ENCODE measurements around the gene RNF169. TPM values are rescaled to one million over a fixed set of nuclear protein-coding genes. Genes with fewer than 3 reads are reported as not detected.

The RNF169 gene
- total RNA-seq, 6 donors from 2014 or later = 13.4 to 34.3 (median 22.8) TPM

GRCh38 chr11:74717221-74717969 lies 31.3 kb upstream of the RNF169 start:
- H3K4me3 ChIP-seq = no peak overlapping the region
- DNase-seq (no peak), ATAC-seq (ENCODE audit: low FRiP score in 2 of 2) (no peak)
- peak overlapping the region in 2 of 4 donors; percentile 23 to 59 for H3K27ac ChIP-seq
- no peaks in the 10 kb centered on the region for H3K36me3 ChIP-seq
- no peaks in the 10 kb centered on the region for H3K9me3 ChIP-seq
- 73 to 77% methylated on average over 5 of the region's 5 CpGs for WGBS, 2 donors
- TF ChIP-seq POLR2A (IDR thresholded peaks at IDR 0.05) = no peak
- no peak for TF ChIP-seq EP300 (IDR thresholded peaks at IDR 0.05)
- no peak for TF ChIP-seq CTCF (IDR thresholded peaks at IDR 0.05)
- TF ChIP-seq POLR2AphosphoS5 (IDR thresholded peaks at IDR 0.05) = no peak
- H3K27me3 ChIP-seq = no peaks in the 10 kb centered on the region
- H3K4me1 ChIP-seq = peaks cover 0 to 4% (median 0%) of the 10 kb centered on the region in 4 donors

GRCh38 chr11:74719011-74719410 lies 29.6 kb upstream of the RNF169 start:
- no peaks in the 10 kb centered on the region for H3K36me3 ChIP-seq
- DNase-seq (no peak), ATAC-seq (ENCODE audit: low FRiP score in 2 of 2) (no peak)
- peaks cover 0 to 4% (median 0%) of the 10 kb centered on the region in 4 donors for H3K4me1 ChIP-seq
- no peak overlapping the region for H3K27ac ChIP-seq
- no peaks in the 10 kb centered on the region for H3K27me3 ChIP-seq
- TF ChIP-seq EP300 (IDR thresholded peaks at IDR 0.05) (no peak), CTCF (IDR thresholded peaks at IDR 0.05) (no peak), POLR2A (IDR thresholded peaks at IDR 0.05) (no peak), POLR2AphosphoS5 (IDR thresholded peaks at IDR 0.05) (no peak)
- no peak overlapping the region for H3K4me3 ChIP-seq
- 93 to 94% methylated on average over 5 of the region's 5 CpGs for WGBS, 2 donors
- H3K9me3 ChIP-seq = no peaks in the 10 kb centered on the region

GRCh38 chr11:74720596-74721478 lies 27.8 kb upstream of the RNF169 start:
- Histone ChIP-seq H3K4me3 (no peak overlapping the region), H3K27me3 (no peaks in the 10 kb centered on the region), H3K9me3 (no peaks in the 10 kb centered on the region), H3K4me1 (peaks cover 0 to 4% (median 0%) of the 10 kb centered on the region in 4 donors), H3K36me3 (no peaks in the 10 kb centered on the region), H3K27ac (peak overlapping the region in 3 of 4 donors; percentile 34 to 53 (median 37))
- ATAC-seq (ENCODE audit: low FRiP score in 2 of 2) (peak; percentile 32 to 62), DNase-seq (peak in 1 of 2 donors; percentile 47)
- TF ChIP-seq EP300 (IDR thresholded peaks at IDR 0.05) = no peak
- no peak for TF ChIP-seq POLR2A (IDR thresholded peaks at IDR 0.05)
- peak; percentile 22 to 36 for TF ChIP-seq POLR2AphosphoS5 (IDR thresholded peaks at IDR 0.05)
- WGBS, 2 donors = 69 to 77% methylated on average over 14 to 17 of the region's 17 CpGs

GRCh38 chr11:74721479-74721835 lies 27.2 kb upstream of the RNF169 start:
- Histone ChIP-seq H3K27me3 (no peaks in the 10 kb centered on the region), H3K27ac (peak overlapping the region in 2 of 4 donors; percentile 34 to 53), H3K4me3 (no peak overlapping the region), H3K4me1 (peaks cover 0 to 4% (median 2%) of the 10 kb centered on the region in 4 donors), H3K36me3 (no peaks in the 10 kb centered on the region), H3K9me3 (no peaks in the 10 kb centered on the region)
- ATAC-seq (ENCODE audit: low FRiP score in 2 of 2) (peak in 1 of 2 donors; percentile 15), DNase-seq (no peak)
- TF ChIP-seq EP300 (IDR thresholded peaks at IDR 0.05) (no peak), POLR2A (IDR thresholded peaks at IDR 0.05) (no peak), CTCF (IDR thresholded peaks at IDR 0.05) (no peak)
- 77 to 91% methylated on average over 3 of the region's 3 CpGs for WGBS, 2 donors

- DNase-seq (no peak), ATAC-seq (ENCODE audit: low FRiP score in 2 of 2) (no peak)
- no peaks in the 10 kb centered on the region for H3K36me3 ChIP-seq
- H3K27me3 ChIP-seq = no peaks in the 10 kb centered on the region
- 85 to 89% methylated on average over 5 of the region's 5 CpGs for WGBS, 2 donors
- H3K4me3 ChIP-seq = no peak overlapping the region
- H3K4me1 ChIP-seq = peaks cover 0 to 6% (median 2%) of the 10 kb centered on the region in 4 donors
- no peaks in the 10 kb centered on the region for H3K9me3 ChIP-seq
- H3K27ac ChIP-seq = no peak overlapping the region
- TF ChIP-seq CTCF (IDR thresholded peaks at IDR 0.05) (no peak), EP300 (IDR thresholded peaks at IDR 0.05) (no peak), POLR2A (IDR thresholded peaks at IDR 0.05) (no peak), POLR2AphosphoS5 (IDR thresholded peaks at IDR 0.05) (no peak)
Measured at GRCh38 chr11:74723511-74723910, 25.1 kb upstream of the RNF169 start.
